Endothelial cell of umbilical vein (primary cell): ENCODE data around the gene CDK19.

Experiments
- CTCF ChIP-seq, 2 donors: IDR thresholded peaks; 1 replicate in 1 of 2; 2 replicates in 1 of 2; pipeline ENCODE4 v1.5.1; 2011; ENCODE audit warnings: low read length in 2 of 2, mild to moderate bottlenecking in 2 of 2, moderate library complexity in 2 of 2, control low read depth in 1 of 2, inconsistent platforms in 1 of 2, low read depth in 1 of 2; ENCODE audit not compliant: insufficient read depth in 1 of 2; ENCODE audit errors: extremely low read depth in 1 of 2
- EZH2 ChIP-seq: IDR thresholded peaks from 2 replicates; pipeline ENCODE4 v1.6.1; 2012; ENCODE audit warnings: borderline replicate concordance, low read depth, mild to moderate bottlenecking, moderate library complexity, low read length, inconsistent platforms; ENCODE audit not compliant: severe bottlenecking
- FOS ChIP-seq: IDR thresholded peaks from 2 replicates; pipeline ENCODE4 v1.6.1; 2011; ENCODE audit warnings: mild to moderate bottlenecking, low read length, moderate library complexity, borderline replicate concordance; ENCODE audit not compliant: insufficient read depth
- GATA2 ChIP-seq: IDR thresholded peaks from 2 replicates; pipeline ENCODE4 v1.7.0; 2011; ENCODE audit warnings: low read depth, mild to moderate bottlenecking, moderate library complexity, mixed read lengths, low read length; ENCODE audit not compliant: insufficient read length, insufficient read depth
- MYC ChIP-seq: IDR thresholded peaks from one replicate; pipeline ENCODE4 v1.6.1; 2011; ENCODE audit warnings: mild to moderate bottlenecking, low read depth, low read length
- POLR2A ChIP-seq: IDR thresholded peaks from 2 replicates; pipeline ENCODE4 v1.6.1; 2012; ENCODE audit warnings: low read depth, mild to moderate bottlenecking, control low read depth, low read length
- POLR2AphosphoS5 ChIP-seq: IDR thresholded peaks from 2 replicates; pipeline ENCODE4 v1.6.1; 2012; ENCODE audit warnings: low read depth, mild to moderate bottlenecking, control low read depth, low read length, moderate library complexity; ENCODE audit not compliant: insufficient read depth
- TF ChIP-seq, protein P1 (sequence below): IDR thresholded peaks from 2 replicates; pipeline ENCODE4 v1.6.1; 2011; ENCODE audit not compliant: insufficient read depth, insufficient read length

DNA sequence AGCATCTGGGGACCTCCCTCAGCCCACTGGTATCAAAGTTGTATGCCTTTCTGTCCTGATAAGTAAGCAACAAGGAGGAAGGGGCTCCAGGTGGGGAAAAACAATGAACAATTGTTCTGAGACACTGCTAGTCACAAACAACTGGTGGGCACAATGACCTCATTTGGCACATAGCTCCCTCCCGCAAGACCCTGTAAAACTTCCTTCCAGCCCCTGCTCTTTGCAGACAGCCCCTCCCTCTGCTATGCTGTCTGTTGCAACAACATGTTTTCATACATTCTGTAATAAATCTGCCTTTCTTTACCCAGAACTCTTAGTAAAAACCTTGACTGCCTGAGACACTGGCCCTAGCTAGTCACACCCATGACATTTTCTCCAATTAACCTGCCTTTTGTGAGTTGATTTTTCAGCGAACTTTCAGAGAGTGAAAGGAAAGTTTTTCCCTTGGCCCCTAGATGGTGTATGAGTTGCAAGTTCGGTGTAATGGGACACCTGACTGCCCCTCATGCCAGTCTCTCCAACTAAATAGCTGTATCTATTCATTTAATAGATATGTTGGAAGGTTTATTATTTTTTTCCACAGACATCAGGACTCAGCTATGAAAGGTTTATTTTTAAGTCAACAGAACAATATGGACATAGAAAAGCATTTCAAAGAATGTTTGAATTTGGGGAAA is 196.5 kb downstream of the CDK19 start:
- TF ChIP-seq CTCF (IDR thresholded peaks at IDR 0.05; ENCODE audit: extremely low read depth in 1 of 2, insufficient read depth in 1 of 2, low read depth in 1 of 2, low read length in 2 of 2) (peak in 1 of 2 donors; percentile 15), POLR2A (no peak), EZH2 (no peak), POLR2AphosphoS5 (no peak), FOS (no peak), MYC (no peak), GATA2 (no peak)
- TF ChIP-seq, protein P1, sequence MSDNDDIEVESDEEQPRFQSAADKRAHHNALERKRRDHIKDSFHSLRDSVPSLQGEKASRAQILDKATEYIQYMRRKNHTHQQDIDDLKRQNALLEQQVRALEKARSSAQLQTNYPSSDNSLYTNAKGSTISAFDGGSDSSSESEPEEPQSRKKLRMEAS: no peak
